ENCODE results near the gene NPFF. TPM values are rescaled to one million over a fixed set of nuclear protein-coding genes. Genes with fewer than 3 reads are reported as not detected.

NPFF gene
- total and polyA plus RNA-seq, 4 donors: not detected

DNA sequence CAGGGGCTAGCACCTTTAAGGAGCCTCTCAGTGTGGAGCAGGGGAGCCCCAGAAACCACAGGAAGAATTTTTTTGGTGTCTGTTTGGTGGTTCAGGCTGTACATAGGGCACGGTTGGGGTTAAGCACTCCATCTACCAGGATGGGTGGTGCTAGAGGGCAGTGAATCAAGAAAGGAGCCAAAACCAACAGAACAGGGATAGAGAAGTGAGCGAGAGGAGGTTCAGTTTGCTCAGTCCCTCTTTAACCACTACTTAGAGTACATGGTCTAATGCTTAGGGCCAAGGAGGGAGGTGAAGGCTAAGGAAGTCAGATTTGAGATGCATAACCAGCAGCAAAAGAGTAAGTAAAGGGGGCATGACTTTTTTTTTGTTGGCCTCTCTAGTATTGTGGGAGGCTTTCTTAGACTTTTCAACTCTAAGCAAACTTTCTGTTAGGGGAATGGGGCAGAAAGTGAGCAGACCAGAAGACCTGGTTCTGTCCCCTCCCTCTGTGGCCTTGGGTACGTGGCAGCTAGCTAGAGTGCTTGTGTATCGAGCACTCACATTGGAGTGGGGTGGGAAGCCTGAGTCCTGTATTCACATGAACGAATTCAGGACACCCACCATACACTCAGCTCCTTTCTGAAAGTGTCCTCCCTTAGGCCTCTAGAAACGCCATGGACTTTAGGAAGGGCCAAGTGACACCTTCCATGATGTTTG is 6.6 kb upstream of the NPFF start:
- peaks cover 4 to 58% (median 40%) of the 10 kb centered on the region in 4 donors for H3K36me3 ChIP-seq (ENCODE audit: control insufficient read depth in 4 of 4, insufficient read depth in 3 of 4, low read depth in 1 of 4, low read length in 3 of 4)
- no peaks in the 10 kb centered on the region for H3K27me3 ChIP-seq (ENCODE audit: control insufficient read depth in 4 of 4, insufficient read depth in 4 of 4, low read length in 3 of 4)
- TF ChIP-seq JUND (IDR thresholded peaks at IDR 0.05) (no peak), SP1 (IDR thresholded peaks at IDR 0.05) (no peak), HNF4G (IDR thresholded peaks at IDR 0.05) (no peak), GABPA (IDR thresholded peaks at IDR 0.05 in 1 of 2, conservative IDR thresholded peaks at IDR 0.05 in 1 of 2) (no peak), FOXA1 (IDR thresholded peaks at IDR 0.05) (no peak), HNF4A (conservative IDR thresholded peaks at IDR 0.05) (no peak), ATF3 (IDR thresholded peaks at IDR 0.05) (no peak), NR2F2 (IDR thresholded peaks at IDR 0.05) (no peak), RAD21 (IDR thresholded peaks at IDR 0.05) (no peak), TAF1 (conservative IDR thresholded peaks at IDR 0.05) (no peak), EGR1 (IDR thresholded peaks at IDR 0.05; ENCODE audit: low read depth in 2 of 2) (no peak), REST (IDR thresholded peaks at IDR 0.05) (no peak), CTCF (IDR thresholded peaks at IDR 0.05; ENCODE audit: low read depth, low read length, missing input control) (no peak), YY1 (IDR thresholded peaks at IDR 0.05) (no peak), FOXA2 (IDR thresholded peaks at IDR 0.05) (no peak), RXRA (IDR thresholded peaks at IDR 0.05) (no peak)
- TF ChIP-seq, protein P1, sequence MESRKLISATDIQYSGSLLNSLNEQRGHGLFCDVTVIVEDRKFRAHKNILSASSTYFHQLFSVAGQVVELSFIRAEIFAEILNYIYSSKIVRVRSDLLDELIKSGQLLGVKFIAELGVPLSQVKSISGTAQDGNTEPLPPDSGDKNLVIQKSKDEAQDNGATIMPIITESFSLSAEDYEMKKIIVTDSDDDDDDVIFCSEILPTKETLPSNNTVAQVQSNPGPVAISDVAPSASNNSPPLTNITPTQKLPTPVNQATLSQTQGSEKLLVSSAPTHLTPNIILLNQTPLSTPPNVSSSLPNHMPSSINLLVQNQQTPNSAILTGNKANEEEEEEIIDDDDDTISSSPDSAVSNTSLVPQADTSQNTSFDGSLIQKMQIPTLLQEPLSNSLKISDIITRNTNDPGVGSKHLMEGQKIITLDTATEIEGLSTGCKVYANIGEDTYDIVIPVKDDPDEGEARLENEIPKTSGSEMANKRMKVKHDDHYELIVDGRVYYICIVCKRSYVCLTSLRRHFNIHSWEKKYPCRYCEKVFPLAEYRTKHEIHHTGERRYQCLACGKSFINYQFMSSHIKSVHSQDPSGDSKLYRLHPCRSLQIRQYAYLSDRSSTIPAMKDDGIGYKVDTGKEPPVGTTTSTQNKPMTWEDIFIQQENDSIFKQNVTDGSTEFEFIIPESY (IDR thresholded peaks at IDR 0.05): no peak
- TF ChIP-seq, protein P2, sequence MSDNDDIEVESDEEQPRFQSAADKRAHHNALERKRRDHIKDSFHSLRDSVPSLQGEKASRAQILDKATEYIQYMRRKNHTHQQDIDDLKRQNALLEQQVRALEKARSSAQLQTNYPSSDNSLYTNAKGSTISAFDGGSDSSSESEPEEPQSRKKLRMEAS (IDR thresholded peaks at IDR 0.05): no peak
- H3K4me1 ChIP-seq (ENCODE audit: control insufficient read depth in 4 of 4, insufficient read depth in 4 of 4, low read length in 3 of 4): peaks cover 0 to 3% (median under 1%) of the 10 kb centered on the region in 4 donors
- no peak overlapping the region for H3K4me3 ChIP-seq (ENCODE audit: low read depth in 1 of 3, low read length in 3 of 3)
- 73% methylated on average over 6 of the region's 6 CpGs for WGBS
- DNase-seq (ENCODE audit: low spot score): no peak
- H3K9ac ChIP-seq (ENCODE audit: low read depth in 1 of 2, low read length in 2 of 2): no peak overlapping the region
- H3K27ac ChIP-seq (ENCODE audit: low read depth in 1 of 2, low read length in 2 of 2): no peak overlapping the region
- no peaks in the 10 kb centered on the region for H3K9me3 ChIP-seq (ENCODE audit: control insufficient read depth in 4 of 4, low read length in 3 of 4)

Data from liver (tissue), 9 donors.